Stimulated activated CD8-positive, alpha-beta memory T cell treated with anti-CD3 and anti-CD28 coated beads, Interleukin-12 subunit alpha, Interleukin-12 subunit beta, amount 100 ng/mL, for 4 hours (primary cell): ENCODE results near the gene ZNF579.

Experiments used
- DNase-seq: peaks from one replicate; pipeline ENCODE4 v3.0.0-alpha.2; 2020; ENCODE audit warnings: low read depth

Gene ZNF579

GRCh38 chr19:55611983-55612645, 31.5 kb upstream of the ZNF579 start:
- DNase-seq, result no peak

DNA sequence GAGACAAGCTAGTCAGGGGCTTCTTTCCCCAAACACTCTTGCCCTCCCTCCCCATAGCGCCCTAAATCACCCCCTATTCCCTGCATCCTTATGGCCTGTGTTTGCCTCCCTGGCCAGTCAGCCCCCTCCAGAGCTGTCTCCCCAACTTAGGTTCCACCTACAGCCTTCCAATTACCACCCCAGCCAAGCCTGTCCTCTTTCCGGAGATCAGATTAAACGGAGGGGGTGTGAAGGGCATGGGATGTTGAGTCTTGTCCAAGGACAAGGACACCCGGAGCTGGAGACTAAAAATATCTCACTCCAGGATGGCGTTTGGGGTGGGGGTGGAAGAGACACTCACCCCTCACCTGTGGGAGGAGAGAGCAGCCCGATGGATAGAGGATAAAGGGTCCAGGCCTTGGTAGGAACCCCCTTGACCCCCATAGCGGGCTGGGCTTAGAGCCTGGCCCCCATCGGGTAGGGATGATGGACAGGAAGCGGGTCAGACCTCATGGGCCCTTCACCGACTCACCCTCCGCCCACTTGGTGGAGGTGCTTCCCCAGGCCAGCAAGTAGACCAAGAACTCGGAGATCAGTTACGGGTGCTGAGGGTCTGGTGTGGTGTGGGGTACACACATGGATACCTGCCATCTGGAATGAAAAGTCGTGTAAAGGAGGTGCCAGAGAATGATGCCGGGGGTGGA, 30.8 kb upstream of the ZNF579 start:
- no peak for DNase-seq

- no peak for DNase-seq
Measured at GRCh38 chr19:55609326-55609725, 28.7 kb upstream of the ZNF579 start.

DNA sequence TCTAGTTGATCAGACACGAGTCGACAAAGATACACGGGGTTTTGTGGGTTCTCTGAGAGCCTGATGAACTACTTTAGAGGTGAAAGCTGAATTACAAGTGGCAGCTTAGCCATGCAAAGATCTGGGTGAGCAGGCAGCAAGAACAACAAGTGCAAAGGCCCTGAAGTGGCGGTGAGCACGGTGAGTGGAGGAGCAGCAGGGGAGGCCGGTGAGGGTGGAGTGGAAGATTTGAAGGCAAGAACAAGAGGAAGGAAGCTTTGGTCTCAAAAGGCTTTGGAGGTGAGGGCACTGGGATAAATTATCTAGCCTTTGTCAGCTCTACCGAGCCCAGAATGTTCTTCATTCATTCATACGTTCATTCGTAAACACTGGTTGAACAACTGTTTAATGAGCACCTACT, 26.2 kb upstream of the ZNF579 start:
- no peak for DNase-seq

GRCh38 chr19:55606471-55606787, 25.8 kb upstream of the ZNF579 start:
- no peak for DNase-seq

GRCh38 chr19:55605637-55606470, 25.2 kb upstream of the ZNF579 start, which contains the start of gene ZNF865:
Gene ZNF865, plus strand, starts transcription at chr19:55605647. Its CDS starts 7,972 bp downstream, at chr19:55613619.
- peak; percentile 48 for DNase-seq

DNA sequence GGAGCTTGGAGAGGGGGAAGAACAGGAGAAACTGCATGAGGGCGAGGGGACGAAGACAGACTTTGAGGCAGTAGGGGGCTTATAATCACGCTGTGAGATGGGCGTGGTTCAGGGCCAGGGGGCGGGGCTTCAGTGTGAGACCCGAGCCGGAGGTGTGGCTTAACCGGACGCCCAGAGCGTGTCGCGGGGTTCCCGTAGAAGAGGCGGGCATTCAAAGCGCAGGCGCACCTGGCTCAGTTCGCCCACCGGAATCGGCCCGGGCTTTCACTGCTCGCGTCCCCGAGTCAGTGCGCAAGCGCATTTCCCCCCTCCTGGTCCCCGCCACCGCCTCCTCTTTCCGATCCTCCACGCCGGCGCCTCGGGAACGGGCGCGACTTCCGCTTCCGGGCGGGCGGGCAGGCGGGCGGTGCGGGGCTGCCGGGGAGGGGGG, 24.6 kb upstream of the ZNF579 start:
- DNase-seq, result peak; percentile 97

GRCh38 chr19:55603581-55604292, 23.1 kb upstream of the ZNF579 start:
- DNase-seq, result no peak

- no peak for DNase-seq
Measured at GRCh38 chr19:55603115-55603514, 22.5 kb upstream of the ZNF579 start.

DNA sequence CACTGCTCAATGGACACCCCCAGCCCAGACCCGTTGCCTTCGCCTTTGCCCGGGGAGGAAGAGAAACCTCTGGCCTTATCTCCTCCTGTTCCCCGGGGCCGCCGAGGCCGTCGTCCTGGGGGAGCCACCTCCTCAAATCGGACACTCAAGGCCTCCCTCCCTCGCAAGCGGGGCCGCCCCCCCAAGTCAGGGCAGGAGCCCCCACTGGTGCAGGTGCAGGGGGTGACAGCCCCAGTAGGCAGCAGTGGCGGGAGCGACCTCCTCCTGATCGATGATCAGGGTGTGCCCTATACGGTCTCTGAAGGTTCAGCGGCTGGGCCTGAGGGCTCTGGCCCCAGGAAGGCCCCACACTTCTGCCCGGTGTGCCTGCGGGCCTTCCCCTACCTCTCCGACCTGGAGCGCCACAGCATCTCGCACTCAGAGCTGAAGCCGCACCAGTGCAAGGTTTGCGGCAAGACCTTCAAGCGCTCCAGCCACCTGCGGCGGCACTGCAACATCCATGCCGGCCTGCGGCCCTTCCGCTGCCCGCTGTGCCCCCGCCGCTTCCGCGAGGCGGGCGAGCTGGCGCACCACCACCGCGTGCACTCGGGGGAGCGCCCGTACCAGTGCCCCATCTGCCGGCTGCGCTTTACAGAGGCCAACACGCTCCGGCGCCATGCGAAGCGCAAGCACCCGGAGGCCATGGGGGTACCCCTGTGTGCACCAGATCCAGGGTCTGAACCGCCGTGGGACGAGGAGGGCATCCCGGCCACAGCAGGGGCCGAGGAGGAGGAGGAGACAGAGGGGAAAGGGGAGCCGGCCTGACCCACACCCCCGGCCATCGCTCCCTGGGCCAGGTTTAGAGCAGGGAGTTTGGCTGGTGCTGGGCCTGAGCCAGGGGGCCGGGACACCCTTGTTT, 21.7 kb upstream of the ZNF579 start:
- no peak for DNase-seq

- DNase-seq, result no peak
Measured at GRCh38 chr19:55601084-55601483, 20.4 kb upstream of the ZNF579 start.

GRCh38 chr19:55600662-55601028, 20.0 kb upstream of the ZNF579 start:
- no peak for DNase-seq

- peak; percentile 81 for DNase-seq
Measured at GRCh38 chr19:55599842-55600661, 19.4 kb upstream of the ZNF579 start, which contains the start of gene ZNF524. Gene ZNF524, plus strand, starts transcription at chr19:55600288. Its CDS starts 1,825 bp downstream, at chr19:55602113.

DNA sequence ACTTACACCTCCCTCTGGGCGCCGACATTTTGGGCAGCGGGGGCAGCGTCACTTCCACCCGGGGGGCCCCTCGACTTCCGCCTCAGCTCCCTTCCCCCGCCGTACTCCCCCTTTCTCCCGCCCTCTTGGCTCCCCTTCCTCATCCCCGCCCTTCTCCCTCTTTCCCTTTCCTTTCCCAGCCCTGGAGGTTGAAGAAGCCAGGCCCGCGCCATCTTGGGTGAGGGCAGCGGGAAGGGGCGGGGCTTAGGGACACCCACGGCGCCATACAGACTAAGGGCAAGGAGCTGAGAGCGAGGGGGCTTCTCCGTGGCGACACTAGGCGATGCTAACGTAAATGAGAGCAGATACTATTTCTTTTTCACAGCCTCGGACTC, 18.8 kb upstream of the ZNF579 start, which contains the start of gene FIZ1:
Gene FIZ1 (minus strand): TSS at position 50 of the 374 bp plus-strand sequence. CDS start 1,652 bp downstream, outside the sequence.
- peak; percentile 93 for DNase-seq

DNA sequence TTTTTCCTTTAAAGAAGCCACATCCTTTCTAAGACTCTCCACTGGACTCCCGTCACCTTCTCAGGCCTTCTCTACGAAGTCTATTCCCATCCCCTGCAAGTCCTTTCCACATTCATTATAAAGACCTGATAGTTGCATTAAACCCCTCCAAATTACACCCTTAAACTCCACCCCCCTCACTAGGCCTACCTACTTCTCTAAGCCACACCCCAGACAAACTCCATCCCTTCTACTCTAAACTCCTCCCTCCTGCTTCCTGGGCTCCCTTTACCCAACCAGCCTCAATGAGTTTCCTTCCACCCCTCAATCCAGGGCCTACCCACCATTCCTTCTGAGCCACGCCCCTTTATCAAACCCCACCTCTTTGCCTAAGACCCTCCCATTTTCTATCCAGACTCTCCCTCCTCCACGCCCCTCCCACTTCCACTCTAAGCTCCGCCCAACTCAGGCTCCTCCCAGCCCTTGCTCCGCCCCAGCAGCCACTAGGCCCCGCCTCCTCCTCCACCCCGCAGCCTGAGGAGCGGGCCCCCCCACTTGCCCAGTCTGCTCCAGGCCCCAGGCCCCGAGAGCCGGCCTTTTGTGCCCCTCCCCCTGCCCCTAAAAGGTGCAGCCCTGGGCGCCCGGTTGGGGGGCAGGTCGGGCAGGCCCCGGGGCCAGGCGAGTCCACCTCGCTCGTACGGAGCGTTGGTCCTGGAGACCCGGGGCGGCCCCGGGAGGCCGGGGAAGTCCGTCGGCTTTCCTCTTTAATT, 18.2 kb upstream of the ZNF579 start:
- DNase-seq, result peak; percentile 83

- no peak for DNase-seq
Measured at GRCh38 chr19:55598034-55598433, 17.4 kb upstream of the ZNF579 start.

DNA sequence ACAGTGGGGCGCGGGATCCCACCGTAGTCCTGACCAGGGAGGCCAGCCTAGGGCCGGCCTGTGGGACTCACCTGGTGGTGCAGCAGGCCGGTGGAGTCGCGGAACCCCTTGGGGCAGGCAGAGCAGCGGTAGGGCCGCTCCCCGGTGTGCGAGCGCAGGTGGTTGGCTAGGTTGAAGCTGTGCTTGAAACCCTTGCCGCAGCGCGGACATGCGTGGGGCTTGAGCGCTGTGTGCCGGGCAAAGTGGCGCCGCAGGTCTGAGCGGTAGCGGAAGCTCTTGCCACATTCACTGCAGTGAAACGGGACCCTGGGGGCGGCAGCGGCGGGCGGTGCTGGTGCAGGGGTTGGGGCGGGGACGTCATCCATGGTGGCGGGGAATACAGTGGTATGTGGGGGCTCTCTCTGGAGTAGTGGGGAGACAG, 16.9 kb upstream of the ZNF579 start:
- no peak for DNase-seq

- no peak for DNase-seq
Measured at GRCh38 chr19:55596304-55596703, 15.7 kb upstream of the ZNF579 start.

- no peak for DNase-seq
Measured at GRCh38 chr19:55594996-55595545, 14.4 kb upstream of the ZNF579 start.
